ENCODE measurements around the gene TMEM213.
A peak's percentile ranks its signal among the peaks of the same experiment; 100 is the strongest.
"Not testable (repeated sequence)": the region's sequence is repeated elsewhere in the genome, so short reads cannot be mapped to it uniquely, and the experiment has no call there.

TMEM213 gene

GRCh38 chr7:138797715-138798320 lies at the start of gene TMEM213, which contains the start of gene ATP6V0A4:
Gene TMEM213, plus strand, starts transcription at chr7:138797994. Its CDS starts 111 bp downstream, at chr7:138798105.
Gene ATP6V0A4, minus strand, starts transcription at chr7:138798196. Its CDS starts 26,949 bp downstream, at chr7:138771247.
- DNase-seq, result no peak

- no peak for DNase-seq
These were observed 49.1 kb upstream of the TMEM213 start for GRCh38 chr7:138748666-138749065.

GRCh38 chr7:138749960-138750359 lies 47.8 kb upstream of the TMEM213 start:
- no peak for DNase-seq

GRCh38 chr7:138750473-138750872 lies 47.3 kb upstream of the TMEM213 start:
- no peak for DNase-seq

GRCh38 chr7:138750901-138751464 lies 46.8 kb upstream of the TMEM213 start:
- no peak for DNase-seq

- DNase-seq, result peak; percentile 100
These were observed 45.2 kb upstream of the TMEM213 start for GRCh38 chr7:138752518-138753149.

GRCh38 chr7:138753150-138753518 lies 44.7 kb upstream of the TMEM213 start:
- DNase-seq, result no peak

GRCh38 chr7:138753610-138754009 lies 44.2 kb upstream of the TMEM213 start:
- DNase-seq, result no peak

- no peak for DNase-seq
These were observed 42.5 kb upstream of the TMEM213 start for GRCh38 chr7:138755331-138755747.

- no peak for DNase-seq
These were observed 41.8 kb upstream of the TMEM213 start for GRCh38 chr7:138755842-138756590.

- DNase-seq, result no peak
These were observed 41.1 kb upstream of the TMEM213 start for GRCh38 chr7:138756591-138757242.

- no peak for DNase-seq
These were observed 29.6 kb upstream of the TMEM213 start for GRCh38 chr7:138768241-138768640.

- no peak for DNase-seq
These were observed 26.9 kb upstream of the TMEM213 start for GRCh38 chr7:138770904-138771303.

- no peak for DNase-seq
These were observed 24.6 kb upstream of the TMEM213 start for GRCh38 chr7:138773176-138773575.

- peak; percentile 63 for DNase-seq
These were observed 24.0 kb upstream of the TMEM213 start for GRCh38 chr7:138773817-138774216.

GRCh38 chr7:138776166-138776833 lies 21.5 kb upstream of the TMEM213 start:
- peak; percentile 91 for DNase-seq

GRCh38 chr7:138781004-138781403 lies 16.8 kb upstream of the TMEM213 start:
- no peak for DNase-seq

- DNase-seq, result peak; percentile 29
These were observed 13.1 kb upstream of the TMEM213 start for GRCh38 chr7:138784692-138785091.

- no peak for DNase-seq
These were observed 12.0 kb upstream of the TMEM213 start for GRCh38 chr7:138785587-138786437.

GRCh38 chr7:138796038-138796615 lies 1.7 kb upstream of the TMEM213 start:
- DNase-seq, result no peak

GRCh38 chr7:138797046-138797445 lies 748 bp upstream of the TMEM213 start:
- not testable (repeated sequence) for DNase-seq
